GM18858 (cell line): ENCODE data around the gene CENPP.
"Not testable (repeated sequence)": the region's sequence is repeated elsewhere in the genome, so short reads cannot be mapped to it uniquely, and the experiment has no call there.

Experiments
- ATAC-seq: cut with Tn5 transposase; IDR thresholded peaks from one replicate; pipeline ENCODE4 v1.9.1; 2021; ENCODE audit not compliant: unreplicated experiment

The CENPP gene

DNA sequence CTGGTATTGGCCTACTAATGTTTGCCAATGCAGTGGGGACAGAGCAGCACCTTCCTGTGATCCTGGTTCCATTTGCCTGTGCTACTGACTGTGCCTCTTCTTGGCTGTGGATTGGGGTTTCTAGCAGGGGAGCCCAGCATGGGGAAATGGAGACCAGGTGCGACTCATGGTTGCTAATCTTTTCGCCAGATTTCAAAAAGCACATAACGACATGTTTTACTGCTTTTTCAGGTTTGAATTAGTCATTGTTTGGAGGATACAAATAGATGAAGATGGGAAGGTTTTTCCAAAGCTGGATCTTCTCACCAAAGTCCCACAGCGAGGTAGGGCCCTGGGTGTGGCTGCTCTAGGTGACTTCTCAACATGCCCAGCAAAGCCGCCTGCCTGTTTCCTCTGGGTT lies 286.5 kb downstream of the CENPP start:
- no peak for ATAC-seq

- no peak for ATAC-seq
These were observed 287.1 kb downstream of the CENPP start for GRCh38 chr9:92612816-92613215.

- ATAC-seq, result no peak
These were observed 287.7 kb downstream of the CENPP start for GRCh38 chr9:92613268-92614122.

DNA sequence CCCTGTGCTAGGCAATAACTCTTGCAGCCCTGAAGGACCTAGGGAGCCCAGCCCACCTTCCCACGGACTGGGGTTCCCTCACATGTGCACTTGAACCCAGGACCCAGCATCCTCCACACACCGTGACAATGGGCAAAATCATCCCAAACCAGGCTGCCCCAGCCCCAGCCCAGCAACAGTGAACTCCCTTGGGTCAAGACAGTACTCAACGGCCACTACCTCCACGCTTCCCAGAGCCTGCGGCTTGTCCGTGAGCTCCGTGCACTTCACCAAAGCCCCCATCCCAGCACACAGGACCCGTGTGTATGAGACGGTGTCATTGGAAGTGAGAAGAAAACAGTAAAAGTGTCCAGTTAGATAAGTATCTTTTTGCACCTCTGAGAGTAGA lies 288.4 kb downstream of the CENPP start:
- no peak for ATAC-seq

- ATAC-seq, result no peak
These were observed 289.2 kb downstream of the CENPP start for GRCh38 chr9:92614763-92615461.

- no peak for ATAC-seq
These were observed 290.0 kb downstream of the CENPP start for GRCh38 chr9:92615790-92616189.

DNA sequence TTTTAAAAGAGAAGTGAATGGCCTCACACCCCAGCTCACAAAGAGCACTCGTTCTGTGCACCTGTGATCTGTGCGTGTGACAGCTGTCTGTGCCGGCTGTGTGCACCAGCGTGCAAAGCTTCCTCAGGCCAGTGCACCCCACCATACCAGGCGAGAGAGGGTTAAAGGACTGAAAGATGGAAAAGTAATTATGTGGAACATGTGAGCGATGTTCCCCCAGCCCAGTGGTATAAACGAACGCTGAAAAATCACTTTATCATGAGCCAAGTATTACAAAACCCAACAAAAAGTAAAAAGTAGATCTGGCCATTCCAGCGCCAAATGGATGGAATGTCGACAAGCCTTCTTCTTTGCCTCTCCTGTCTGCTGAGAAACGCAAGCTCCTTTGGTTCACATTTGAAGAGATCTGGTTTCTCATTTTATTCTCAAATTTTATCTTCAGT lies 290.5 kb downstream of the CENPP start:
- ATAC-seq, result no peak

- no peak for ATAC-seq
These were observed 290.9 kb downstream of the CENPP start for GRCh38 chr9:92616655-92617111.

GRCh38 chr9:92617195-92617813 lies 291.6 kb downstream of the CENPP start:
- no peak for ATAC-seq

DNA sequence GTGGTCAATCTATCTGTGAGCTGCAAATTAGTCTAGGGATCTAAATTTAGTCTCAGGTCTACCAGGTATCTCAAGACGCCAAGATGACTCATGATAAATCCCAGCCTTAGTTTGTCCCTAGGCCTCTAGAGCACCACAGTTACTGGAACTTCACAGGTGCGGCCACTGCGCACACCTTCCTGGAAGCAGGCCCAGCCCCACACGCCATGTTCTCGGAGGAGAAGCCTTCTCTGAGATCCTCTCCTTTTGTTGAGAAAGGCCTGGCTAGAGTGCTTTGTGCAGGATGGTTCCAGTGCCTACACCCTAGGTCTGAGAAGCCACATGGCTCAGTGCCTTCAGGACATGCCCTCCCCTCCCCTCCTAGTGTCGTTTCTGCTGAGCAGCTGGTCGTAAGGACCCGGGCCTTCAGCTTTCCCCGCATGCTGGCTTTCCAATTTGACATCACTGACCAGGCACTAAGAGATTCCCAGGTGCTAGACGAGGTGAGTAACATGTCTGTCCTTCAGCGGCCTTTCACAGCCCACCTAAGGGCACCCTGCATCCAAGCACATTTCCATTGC lies 292.3 kb downstream of the CENPP start:
- ATAC-seq, result no peak

- ATAC-seq, result no peak
These were observed 293.0 kb downstream of the CENPP start for GRCh38 chr9:92618633-92619225.

DNA sequence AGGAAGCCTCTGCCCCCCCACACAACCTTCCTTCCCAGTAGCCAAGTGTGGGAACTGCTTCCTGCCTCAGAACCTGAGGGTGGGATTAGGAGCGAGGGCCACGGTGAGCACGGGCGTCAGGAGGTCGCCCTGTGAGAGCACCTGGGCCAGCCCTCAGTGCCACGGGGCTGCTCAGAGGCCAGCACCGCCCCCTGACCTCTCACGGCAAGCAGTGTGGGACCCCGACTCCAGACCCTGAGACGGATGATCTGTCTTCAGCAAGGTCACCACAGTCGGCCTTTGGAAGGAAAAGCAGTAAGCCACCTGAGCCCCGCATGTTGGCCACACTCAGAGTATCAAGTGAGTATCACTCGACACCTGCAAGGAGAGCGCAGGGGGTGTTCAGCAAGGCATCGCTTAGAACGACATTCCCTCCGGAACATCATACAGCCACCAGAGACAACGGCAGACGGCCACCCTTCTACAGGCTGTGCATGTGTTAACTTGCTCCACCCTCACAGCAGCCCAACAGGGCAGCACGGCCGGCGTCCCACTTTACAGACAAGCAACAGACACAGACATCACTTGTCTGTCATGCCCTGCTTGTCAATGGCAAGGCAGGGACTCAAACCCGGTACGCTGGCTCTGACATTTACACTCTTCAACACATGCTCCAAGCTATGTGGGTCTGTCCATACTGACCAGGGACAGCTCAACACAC lies 294.0 kb downstream of the CENPP start:
- no peak for ATAC-seq

- no peak for ATAC-seq
These were observed 295.1 kb downstream of the CENPP start for GRCh38 chr9:92620845-92621244.

DNA sequence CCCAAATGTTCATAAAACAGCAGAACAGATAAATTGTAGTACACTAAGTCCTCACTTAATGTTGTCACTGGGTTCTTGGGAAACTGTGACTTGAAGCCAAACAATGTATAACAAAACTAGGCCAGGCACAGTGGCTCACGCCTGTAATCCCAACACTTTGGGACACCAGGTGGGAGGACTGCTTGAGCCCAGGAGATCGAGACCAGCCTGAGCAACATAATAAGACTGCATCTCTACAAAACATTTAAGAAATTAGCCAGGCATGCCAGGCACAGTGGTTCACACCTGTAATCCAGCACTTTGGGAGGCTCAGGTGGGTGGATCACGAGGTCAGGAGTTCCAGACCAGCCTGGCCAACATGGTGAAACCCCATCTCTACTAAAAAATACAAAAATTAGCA lies 298.2 kb downstream of the CENPP start:
- ATAC-seq, result not testable (repeated sequence)

DNA sequence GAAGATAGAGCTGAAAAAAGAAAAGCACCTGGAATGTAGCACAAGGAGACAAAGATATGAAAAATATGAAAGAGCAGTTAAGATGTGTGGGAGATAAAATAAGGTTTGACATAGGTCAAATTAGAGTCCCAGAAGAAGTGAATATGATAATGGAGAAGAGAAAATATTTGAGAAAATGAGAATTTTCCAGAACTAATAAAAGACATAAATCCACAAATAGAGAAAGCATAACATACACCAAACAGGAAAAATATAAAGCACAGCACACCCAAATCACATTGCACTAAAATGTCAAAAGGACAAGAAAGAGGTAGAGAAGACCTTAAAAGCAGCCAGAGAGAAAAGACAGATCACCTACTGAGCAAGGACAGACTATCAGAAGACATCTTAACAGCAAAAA lies 300.7 kb downstream of the CENPP start:
- ATAC-seq, result no peak

DNA sequence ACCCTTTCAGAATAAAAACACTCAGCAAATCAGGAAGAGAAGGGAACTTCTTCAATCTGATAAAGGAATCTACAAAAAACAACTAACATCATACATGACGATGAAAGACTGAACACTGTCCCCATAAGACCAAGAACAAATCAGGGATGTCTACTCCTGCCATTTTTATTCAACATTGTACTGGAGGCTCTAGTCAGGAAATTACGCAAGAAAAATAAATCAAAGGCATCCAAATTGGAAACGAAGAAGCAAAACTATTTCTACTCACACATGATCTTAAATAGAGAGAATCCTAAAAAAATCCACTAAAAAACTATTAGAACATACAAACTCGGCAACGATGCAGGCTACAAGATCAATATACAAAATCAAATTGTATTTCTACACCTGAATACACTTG lies 301.9 kb downstream of the CENPP start:
- no peak for ATAC-seq

GRCh38 chr9:92631452-92632343 lies 305.9 kb downstream of the CENPP start:
- no peak for ATAC-seq

DNA sequence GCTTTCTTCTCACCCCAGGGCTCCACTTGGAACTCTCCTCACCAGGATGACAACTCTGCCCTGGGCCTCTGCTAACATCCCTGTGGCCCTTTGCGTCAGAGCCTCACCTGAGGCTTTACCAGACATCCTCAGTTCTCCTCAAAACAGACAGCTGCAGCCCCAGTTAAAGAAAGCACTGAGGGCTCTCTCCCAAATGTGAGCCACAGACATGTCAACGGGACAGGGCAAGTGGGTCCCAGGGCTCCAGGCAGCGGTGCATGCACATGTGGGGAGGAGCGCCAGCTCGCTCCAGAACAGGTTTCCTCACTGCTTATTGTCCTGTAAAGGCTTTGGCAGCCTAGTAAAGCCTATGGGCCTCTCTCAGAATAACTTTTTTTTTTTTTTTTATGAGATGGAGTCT lies 306.9 kb downstream of the CENPP start:
- ATAC-seq, result no peak

- no peak for ATAC-seq
These were observed 308.0 kb downstream of the CENPP start for GRCh38 chr9:92633614-92634278.
